Breast epithelium (tissue), 3 donors: Measurements from ENCODE around the gene MTHFD1.

Experiments used
- CTCF ChIP-seq, 3 donors: fragments of 450-650 bp; IDR thresholded peaks; one replicate each; pipeline ENCODE4 v1.5.1; 2016 to 2017; ENCODE audit warnings: antibody characterized with exemption in 3 of 3, mild to moderate bottlenecking in 3 of 3, moderate library complexity in 3 of 3
- POLR2A ChIP-seq: fragments of 450-650 bp; IDR thresholded peaks from one replicate; pipeline ENCODE4 v1.6.1; 2016; ENCODE audit warnings: antibody characterized with exemption, mild to moderate bottlenecking, moderate library complexity
- POLR2AphosphoS5 ChIP-seq, 3 donors: sonication (generic); formaldehyde crosslinking; IDR thresholded peaks; one replicate each; pipeline ENCODE4 v1.6.1; 2017; ENCODE audit warnings: antibody characterized with exemption in 3 of 3

GRCh38 chr14:64423987-64424386 is 35.8 kb downstream of the MTHFD1 start:
- TF ChIP-seq CTCF (IDR thresholded peaks at IDR 0.05) (no peak), POLR2A (no peak), POLR2AphosphoS5 (IDR thresholded peaks at IDR 0.05) (no peak)
